HepG2 (cell line): ENCODE data around the gene PIEZO1. TPM values are rescaled to one million over a fixed set of nuclear protein-coding genes. Genes with fewer than 3 reads are reported as not detected.
A peak's percentile ranks its signal among the peaks of the same experiment; 100 is the strongest.

Source experiments
- AGO1 ChIP-seq: fragments of 200-400 bp; formaldehyde crosslinking; IDR thresholded peaks from 2 replicates; pipeline ENCODE4 v1.6.1; 2017; ENCODE audit warnings: mild to moderate bottlenecking, low read depth, low read length, moderate library complexity; ENCODE audit not compliant: poor library complexity, severe bottlenecking
- ETV6 ChIP-seq: sonication (generic); formaldehyde crosslinking; conservative IDR thresholded peaks from 2 replicates; pipeline ENCODE4 v1.4.0; 2020; ENCODE audit warnings: missing genetic modification reagents
- FOXJ3 ChIP-seq: sonication (generic); formaldehyde crosslinking; IDR thresholded peaks from 2 replicates; pipeline ENCODE4 v1.4.0; 2020; ENCODE audit warnings: missing genetic modification reagents, mild to moderate bottlenecking, borderline replicate concordance
- FOXM1 ChIP-seq: sonication (generic); formaldehyde crosslinking; IDR thresholded peaks from 2 replicates; pipeline ENCODE4 v1.5.0; 2020; ENCODE audit warnings: missing genetic modification reagents
- HDAC1 ChIP-seq: sonication (generic); formaldehyde crosslinking; IDR thresholded peaks from 2 replicates; pipeline ENCODE4 v1.5.1; 2020; ENCODE audit warnings: mild to moderate bottlenecking, missing genetic modification reagents
- MED13 ChIP-seq: sonication (generic); formaldehyde crosslinking; IDR thresholded peaks from 2 replicates; pipeline ENCODE4 v1.5.0; 2020; ENCODE audit warnings: missing genetic modification reagents
- NR2F2 ChIP-seq: IDR thresholded peaks from 2 replicates; pipeline ENCODE4 v1.6.1; 2012; ENCODE audit warnings: low read depth, inconsistent platforms, borderline replicate concordance
- POLR2AphosphoS2 ChIP-seq: IDR thresholded peaks from 2 replicates; pipeline ENCODE4 v1.6.1; 2011; ENCODE audit warnings: low read depth, low read length, improper control_type of control experiment
- POLR2AphosphoS5 ChIP-seq: IDR thresholded peaks from 2 replicates; pipeline ENCODE4 v1.6.1; 2012; ENCODE audit warnings: low read depth, low read length
- SALL2 ChIP-seq: sonication (generic); formaldehyde crosslinking; IDR thresholded peaks from 2 replicates; pipeline ENCODE4 v1.8.1; 2023; ENCODE audit warnings: mild to moderate bottlenecking, missing genetic modification reagents, inconsistent platforms
- TGIF2 ChIP-seq: IDR thresholded peaks from 2 replicates; pipeline ENCODE4 v1.6.1; 2016; ENCODE audit warnings: control low read depth, missing compliant biosample characterization
- TOE1 ChIP-seq: sonication (generic); formaldehyde crosslinking; IDR thresholded peaks from 2 replicates; pipeline ENCODE4 v1.4.0; 2020; ENCODE audit warnings: mild to moderate bottlenecking, missing genetic modification reagents
- ZBTB21 ChIP-seq: sonication (generic); formaldehyde crosslinking; IDR thresholded peaks from 2 replicates; pipeline ENCODE4 v1.4.0; 2020; ENCODE audit warnings: missing genetic modification reagents
- ZFP36L2 ChIP-seq: sonication (generic); formaldehyde crosslinking; IDR thresholded peaks from 2 replicates; pipeline ENCODE4 v1.4.0; 2020; ENCODE audit warnings: missing genetic modification reagents
- ZFP90 ChIP-seq: sonication (generic); formaldehyde crosslinking; IDR thresholded peaks from 2 replicates; pipeline ENCODE4 v1.8.0; 2022; ENCODE audit warnings: missing genetic modification reagents, mild to moderate bottlenecking, inconsistent platforms, borderline replicate concordance
- ZNF10 ChIP-seq: sonication (generic); formaldehyde crosslinking; IDR thresholded peaks from 2 replicates; pipeline ENCODE4 v1.4.0; 2020; ENCODE audit warnings: mild to moderate bottlenecking, low read depth, missing genetic modification reagents, borderline replicate concordance
- ZNF12 ChIP-seq: sonication (generic); formaldehyde crosslinking; IDR thresholded peaks from 2 replicates; pipeline ENCODE4 v1.5.0; 2020; ENCODE audit warnings: missing genetic modification reagents
- ZNF17 ChIP-seq: sonication (generic); formaldehyde crosslinking; IDR thresholded peaks from 2 replicates; pipeline ENCODE4 v1.5.0; 2020; ENCODE audit warnings: mild to moderate bottlenecking, missing genetic modification reagents
- ZNF431 ChIP-seq: sonication (generic); formaldehyde crosslinking; IDR thresholded peaks from 2 replicates; pipeline ENCODE4 v1.9.0; 2022; ENCODE audit warnings: missing genetic modification reagents, low read depth, mild to moderate bottlenecking, borderline replicate concordance
- ZNF569 ChIP-seq: sonication (generic); formaldehyde crosslinking; IDR thresholded peaks from 2 replicates; pipeline ENCODE4 v1.5.0; 2020; ENCODE audit warnings: mild to moderate bottlenecking, missing genetic modification reagents, moderate library complexity, borderline replicate concordance
- ZNF761 ChIP-seq: sonication (generic); formaldehyde crosslinking; conservative IDR thresholded peaks from 2 replicates; pipeline ENCODE4 v1.4.0; 2020; ENCODE audit warnings: mild to moderate bottlenecking, missing genetic modification reagents
- polyA plus RNA-seq, 8 experiments: library from polyadenylated mRNA; depleted of rRNA in 3 of 8; stranded (reverse) in 7 of 8; unstranded in 1 of 8; fragments of >200 nt; fragmentation: Illumina TruSeq in 4 of 8; extraction: Trizol in 4 of 8; gene quantifications; 2 replicates each; pipeline versions ENCODE4 v1.2.1 to v1.2.3, GENCODE V29; 2011 to 2016; ENCODE audit warnings: low read depth in 4 of 8, missing spikeins in 1 of 8, mixed read lengths in 1 of 8; ENCODE audit not compliant: insufficient read depth in 1 of 8
- total RNA-seq, 5 experiments: library from RNA; depleted of rRNA; stranded (reverse); fragments of >200 nt; fragmentation: Illumina TruSeq; extraction: Trizol; gene quantifications; 2 replicates each; pipeline ENCODE4 v1.2.3, GENCODE V29; 2016; ENCODE audit warnings: low read depth in 1 of 5
- TF ChIP-seq, protein P1 (sequence below): sonication (generic); formaldehyde crosslinking; IDR thresholded peaks from 2 replicates; pipeline ENCODE4 v1.4.0; 2020; ENCODE audit warnings: low read depth, missing genetic modification reagents
- TF ChIP-seq, protein P2 (sequence below): sonication (generic); formaldehyde crosslinking; IDR thresholded peaks from 2 replicates; pipeline ENCODE4 v1.4.0; 2020; ENCODE audit warnings: missing genetic modification reagents, borderline replicate concordance
- TF ChIP-seq, protein P3 (sequence below): sonication (generic); formaldehyde crosslinking; conservative IDR thresholded peaks from 2 replicates; pipeline ENCODE4 v1.8.0; 2022; ENCODE audit warnings: missing genetic modification reagents

Gene PIEZO1
- total and polyA plus RNA-seq, 2 of the 13 experiments (the other 11 are each of a cell fraction or from before 2014, with no cell fraction given): 67.9 to 85.0 TPM

DNA sequence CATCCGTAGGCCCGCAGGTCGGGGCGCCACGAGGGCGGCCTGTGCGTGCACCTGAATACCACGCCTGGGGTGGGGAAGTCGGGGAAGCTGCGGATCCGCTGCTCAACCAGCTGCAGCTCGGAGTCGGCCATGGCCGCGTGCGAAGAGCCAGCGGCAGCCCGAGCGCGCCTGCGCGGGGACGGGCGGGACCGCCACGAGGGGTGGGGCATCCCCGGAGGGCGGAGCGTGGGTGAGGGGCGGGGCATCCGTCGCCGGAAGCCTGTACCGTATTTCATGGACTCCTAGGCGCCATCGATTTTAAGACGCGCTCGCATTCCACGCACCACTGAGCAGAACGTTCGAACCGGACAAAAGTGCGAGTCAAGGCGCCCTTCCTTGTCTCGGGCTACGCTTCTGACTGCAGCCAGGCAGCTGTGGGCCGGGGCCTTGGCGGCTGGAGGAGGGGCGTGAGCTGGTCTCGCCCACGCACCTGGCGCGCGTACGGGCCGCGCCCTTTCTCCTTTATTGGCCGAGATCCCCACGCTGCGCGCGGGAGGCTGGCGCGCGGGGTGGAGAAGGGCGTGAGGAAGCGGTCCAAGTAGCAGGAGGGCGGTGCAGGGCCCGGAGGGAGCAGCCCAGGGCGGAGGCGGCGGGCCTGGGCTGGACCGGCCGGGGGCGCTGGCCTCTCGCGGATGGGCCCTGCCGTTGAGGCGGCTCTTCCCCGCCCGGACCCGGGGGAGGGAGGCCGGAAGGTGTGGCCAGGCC is 26.9 kb upstream of the PIEZO1 start, which contains the start of gene APRT (continued):
- peak; percentile 25; the same call in 1 of the 2 replicates for TF ChIP-seq NR2F2
- TF ChIP-seq SALL2 (CRISPR knock-in tag): peak; percentile 38; the same call in 1 of the 2 replicates
- no peak for TF ChIP-seq FOXJ3 (CRISPR knock-in tag)
- TF ChIP-seq ETV6: no peak; the same call in 1 of the 2 replicates
- 0 out of 2 replicates have a peak, but pooled peaks have one; percentile 8 for TF ChIP-seq TGIF2 (CRISPR knock-in tag)
- peak; percentile 98 for TF ChIP-seq ZNF761 (CRISPR knock-in tag)
- no peak; the same call in 1 of the 2 replicates for TF ChIP-seq ZNF12 (CRISPR knock-in tag)
- no peak for TF ChIP-seq ZNF10
- TF ChIP-seq ZNF17 (CRISPR knock-in tag): no peak; the same call in 1 of the 2 replicates
- peak; percentile 59 for TF ChIP-seq ZFP90 (CRISPR knock-in tag)
- peak; percentile 84 for TF ChIP-seq HDAC1
- peak; percentile 54 for TF ChIP-seq AGO1
- TF ChIP-seq ZBTB21: no peak
- TF ChIP-seq TOE1 (CRISPR knock-in tag): no peak; the same call in 1 of the 2 replicates
- peak; percentile 91; the same call in 1 of the 2 replicates for TF ChIP-seq ZNF569 (CRISPR knock-in tag)
- TF ChIP-seq, protein P1, sequence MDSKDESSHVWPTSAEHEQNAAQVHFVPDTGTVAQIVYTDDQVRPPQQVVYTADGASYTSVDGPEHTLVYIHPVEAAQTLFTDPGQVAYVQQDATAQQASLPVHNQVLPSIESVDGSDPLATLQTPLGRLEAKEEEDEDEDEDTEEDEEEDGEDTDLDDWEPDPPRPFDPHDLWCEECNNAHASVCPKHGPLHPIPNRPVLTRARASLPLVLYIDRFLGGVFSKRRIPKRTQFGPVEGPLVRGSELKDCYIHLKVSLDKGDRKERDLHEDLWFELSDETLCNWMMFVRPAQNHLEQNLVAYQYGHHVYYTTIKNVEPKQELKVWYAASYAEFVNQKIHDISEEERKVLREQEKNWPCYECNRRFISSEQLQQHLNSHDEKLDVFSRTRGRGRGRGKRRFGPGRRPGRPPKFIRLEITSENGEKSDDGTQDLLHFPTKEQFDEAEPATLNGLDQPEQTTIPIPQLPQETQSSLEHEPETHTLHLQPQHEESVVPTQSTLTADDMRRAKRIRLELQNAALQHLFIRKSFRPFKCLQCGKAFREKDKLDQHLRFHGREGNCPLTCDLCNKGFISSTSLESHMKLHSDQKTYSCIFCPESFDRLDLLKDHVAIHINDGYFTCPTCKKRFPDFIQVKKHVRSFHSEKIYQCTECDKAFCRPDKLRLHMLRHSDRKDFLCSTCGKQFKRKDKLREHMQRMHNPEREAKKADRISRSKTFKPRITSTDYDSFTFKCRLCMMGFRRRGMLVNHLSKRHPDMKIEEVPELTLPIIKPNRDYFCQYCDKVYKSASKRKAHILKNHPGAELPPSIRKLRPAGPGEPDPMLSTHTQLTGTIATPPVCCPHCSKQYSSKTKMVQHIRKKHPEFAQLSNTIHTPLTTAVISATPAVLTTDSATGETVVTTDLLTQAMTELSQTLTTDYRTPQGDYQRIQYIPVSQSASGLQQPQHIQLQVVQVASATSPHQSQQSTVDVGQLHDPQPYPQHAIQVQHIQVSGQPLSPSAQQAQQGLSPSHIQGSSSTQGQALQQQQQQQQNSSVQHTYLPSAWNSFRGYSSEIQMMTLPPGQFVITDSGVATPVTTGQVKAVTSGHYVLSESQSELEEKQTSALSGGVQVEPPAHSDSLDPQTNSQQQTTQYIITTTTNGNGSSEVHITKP: peak; percentile 90
- no peak; the same call in 1 of the 2 replicates for TF ChIP-seq MED13 (CRISPR knock-in tag)
- TF ChIP-seq, protein P2, sequence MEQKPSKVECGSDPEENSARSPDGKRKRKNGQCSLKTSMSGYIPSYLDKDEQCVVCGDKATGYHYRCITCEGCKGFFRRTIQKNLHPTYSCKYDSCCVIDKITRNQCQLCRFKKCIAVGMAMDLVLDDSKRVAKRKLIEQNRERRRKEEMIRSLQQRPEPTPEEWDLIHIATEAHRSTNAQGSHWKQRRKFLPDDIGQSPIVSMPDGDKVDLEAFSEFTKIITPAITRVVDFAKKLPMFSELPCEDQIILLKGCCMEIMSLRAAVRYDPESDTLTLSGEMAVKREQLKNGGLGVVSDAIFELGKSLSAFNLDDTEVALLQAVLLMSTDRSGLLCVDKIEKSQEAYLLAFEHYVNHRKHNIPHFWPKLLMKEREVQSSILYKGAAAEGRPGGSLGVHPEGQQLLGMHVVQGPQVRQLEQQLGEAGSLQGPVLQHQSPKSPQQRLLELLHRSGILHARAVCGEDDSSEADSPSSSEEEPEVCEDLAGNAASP (CRISPR knock-in tag): peak; percentile 25; the same call in 1 of the 2 replicates
- TF ChIP-seq FOXM1 (CRISPR knock-in tag): peak; percentile 58; the same call in 1 of the 2 replicates
- peak; percentile 74; the same call in 1 of the 2 replicates for TF ChIP-seq ZNF431
- TF ChIP-seq, protein P3, sequence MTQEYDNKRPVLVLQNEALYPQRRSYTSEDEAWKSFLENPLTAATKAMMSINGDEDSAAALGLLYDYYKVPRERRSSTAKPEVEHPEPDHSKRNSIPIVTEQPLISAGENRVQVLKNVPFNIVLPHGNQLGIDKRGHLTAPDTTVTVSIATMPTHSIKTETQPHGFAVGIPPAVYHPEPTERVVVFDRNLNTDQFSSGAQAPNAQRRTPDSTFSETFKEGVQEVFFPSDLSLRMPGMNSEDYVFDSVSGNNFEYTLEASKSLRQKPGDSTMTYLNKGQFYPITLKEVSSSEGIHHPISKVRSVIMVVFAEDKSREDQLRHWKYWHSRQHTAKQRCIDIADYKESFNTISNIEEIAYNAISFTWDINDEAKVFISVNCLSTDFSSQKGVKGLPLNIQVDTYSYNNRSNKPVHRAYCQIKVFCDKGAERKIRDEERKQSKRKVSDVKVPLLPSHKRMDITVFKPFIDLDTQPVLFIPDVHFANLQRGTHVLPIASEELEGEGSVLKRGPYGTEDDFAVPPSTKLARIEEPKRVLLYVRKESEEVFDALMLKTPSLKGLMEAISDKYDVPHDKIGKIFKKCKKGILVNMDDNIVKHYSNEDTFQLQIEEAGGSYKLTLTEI (CRISPR knock-in tag): no peak
- no peak for TF ChIP-seq POLR2AphosphoS2
- TF ChIP-seq POLR2AphosphoS5: peak; percentile 96
- no peak for TF ChIP-seq ZFP36L2
